ENCODE measurements around the gene GOLGA6L10. TPM values are rescaled to one million over a fixed set of nuclear protein-coding genes. Genes with fewer than 3 reads are reported as not detected.
"Not testable (repeated sequence)": the region's sequence is repeated elsewhere in the genome, so short reads cannot be mapped to it uniquely, and the experiment has no call there.

Gene GOLGA6L10
- total RNA-seq, 1 experiment from 2014 or later: 3.8 TPM

DNA sequence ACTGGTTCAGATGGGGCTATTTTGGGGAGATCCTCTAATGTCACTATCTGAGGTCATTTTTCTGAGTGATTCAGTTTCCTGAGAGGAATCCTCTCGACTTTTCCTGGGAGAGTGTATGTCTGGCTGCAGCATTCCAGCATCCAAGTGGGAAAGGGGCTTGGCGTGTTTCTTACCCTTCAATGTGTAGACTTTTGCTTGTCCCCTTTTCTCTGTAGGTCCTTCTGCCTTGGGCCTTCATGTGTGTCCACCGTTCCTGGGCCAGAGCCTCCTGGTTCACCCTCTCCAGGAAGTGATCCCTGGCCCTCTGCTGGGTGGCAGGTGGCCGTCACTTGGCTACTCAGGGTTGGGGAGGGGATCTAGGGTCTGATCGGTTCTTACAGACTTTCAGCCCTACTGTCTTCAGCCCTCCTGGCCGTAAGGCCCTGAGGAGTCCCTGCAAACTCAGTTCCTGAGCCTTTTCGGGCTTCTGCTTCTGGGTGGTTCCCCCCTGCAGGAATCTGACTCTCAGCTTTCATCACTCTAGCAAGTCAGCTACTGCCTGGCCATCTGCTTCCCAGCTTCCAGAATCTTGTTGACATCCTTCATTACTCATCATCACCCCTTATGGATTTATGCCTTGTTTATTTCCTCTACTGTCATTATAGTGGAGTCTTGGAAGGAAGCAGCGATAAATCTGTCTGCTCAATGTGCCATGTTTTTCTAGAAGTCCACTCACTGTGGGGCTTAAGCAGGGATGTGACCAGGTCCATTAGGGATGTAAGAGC, 36.5 kb downstream of the GOLGA6L10 start:
- ChIA-PET CTCF (no interaction called here), POLR2A (no interaction called here)
- Histone ChIP-seq H3K9me3 (no peaks in the 10 kb centered on the region), H3K4me1 (no peaks in the 10 kb centered on the region), H3K36me3 (ENCODE audit: control insufficient read depth, insufficient read depth, low read length) (no peaks in the 10 kb centered on the region), H3K4me3 (ENCODE audit: low read depth, low read length) (no peak overlapping the region), H3K27me3 (replicated peaks; ENCODE audit: control insufficient read depth, insufficient read depth, low read length) (no peaks in the 10 kb centered on the region)
- intact Hi-C loops (cut with micrococcal nuclease; ENCODE audit: unreplicated experiment): no loop called here
- no peak for DNase-seq
- Mint-ChIP-seq H3K36me3 (ENCODE audit: insufficient read depth, unreplicated experiment) (no peaks in the 10 kb centered on the region), H3K27ac (ENCODE audit: unreplicated experiment) (no peak overlapping the region), H3K4me1 (ENCODE audit: low read depth, unreplicated experiment) (no peaks in the 10 kb centered on the region), H3K4me3 (ENCODE audit: unreplicated experiment) (no peak overlapping the region), H3K9me3 (ENCODE audit: unreplicated experiment) (peaks cover 14% of the 10 kb centered on the region), H3K27me3 (ENCODE audit: insufficient read depth, unreplicated experiment) (peaks cover 10% of the 10 kb centered on the region)
- TF ChIP-seq CTCF (IDR thresholded peaks at IDR 0.05; ENCODE audit: insufficient read depth in 1 of 2, low read depth in 1 of 2, low read length in 1 of 2, severe bottlenecking in 1 of 2, unreplicated experiment in 1 of 2): no peak
- no TSS peak for BruUV-seq (replicated peaks)

- H3K4me3 Mint-ChIP-seq (ENCODE audit: unreplicated experiment); CTCF ChIA-PET; BruUV-seq (replicated peaks); H3K36me3 ChIP-seq (ENCODE audit: control insufficient read depth, insufficient read depth, low read length); H3K4me1 ChIP-seq; POLR2A ChIA-PET; H3K9me3 ChIP-seq; H3K36me3 Mint-ChIP-seq (ENCODE audit: insufficient read depth, unreplicated experiment); intact Hi-C loops (cut with micrococcal nuclease; ENCODE audit: unreplicated experiment); H3K4me3 ChIP-seq (ENCODE audit: low read depth, low read length); DNase-seq; H3K27me3 ChIP-seq (replicated peaks; ENCODE audit: control insufficient read depth, insufficient read depth, low read length); H3K4me1 Mint-ChIP-seq (ENCODE audit: low read depth, unreplicated experiment); H3K27ac Mint-ChIP-seq (ENCODE audit: unreplicated experiment): not testable (repeated sequence)
- Mint-ChIP-seq H3K27me3 (ENCODE audit: insufficient read depth, unreplicated experiment) (peaks cover 13% of the 10 kb centered on the region), H3K9me3 (ENCODE audit: unreplicated experiment) (peaks cover 14% of the 10 kb centered on the region)
Observed at GRCh38 chr15:82311321-82311720, 38.0 kb downstream of the GOLGA6L10 start.

- H3K27ac Mint-ChIP-seq (ENCODE audit: unreplicated experiment): no peak overlapping the region
- no peaks in the 10 kb centered on the region for H3K9me3 ChIP-seq
- H3K4me1 Mint-ChIP-seq (ENCODE audit: low read depth, unreplicated experiment): no peaks in the 10 kb centered on the region
- no peaks in the 10 kb centered on the region for H3K36me3 Mint-ChIP-seq (ENCODE audit: insufficient read depth, unreplicated experiment)
- ChIA-PET POLR2A (no interaction called here), CTCF (interaction anchor here (0.8 kb wide), 1 partner anchor 88 kb away, joined by 3 read pairs; no protein-coding TSS in a partner anchor)
- intact Hi-C loops (cut with micrococcal nuclease; ENCODE audit: unreplicated experiment): no loop called here
- peaks cover 14% of the 10 kb centered on the region for H3K9me3 Mint-ChIP-seq (ENCODE audit: unreplicated experiment)
- H3K36me3 ChIP-seq (ENCODE audit: control insufficient read depth, insufficient read depth, low read length): no peaks in the 10 kb centered on the region
- no peak for TF ChIP-seq CTCF (IDR thresholded peaks at IDR 0.05; ENCODE audit: insufficient read depth in 1 of 2, low read depth in 1 of 2, low read length in 1 of 2, severe bottlenecking in 1 of 2, unreplicated experiment in 1 of 2)
- H3K27me3 ChIP-seq (replicated peaks; ENCODE audit: control insufficient read depth, insufficient read depth, low read length): no peaks in the 10 kb centered on the region
- DNase-seq: no peak
- H3K4me3 Mint-ChIP-seq (ENCODE audit: unreplicated experiment): no peak overlapping the region
- H3K27me3 Mint-ChIP-seq (ENCODE audit: insufficient read depth, unreplicated experiment): peaks cover 10% of the 10 kb centered on the region
- no peak overlapping the region for H3K4me3 ChIP-seq (ENCODE audit: low read depth, low read length)
- BruUV-seq (replicated peaks): no TSS peak
- H3K4me1 ChIP-seq: no peaks in the 10 kb centered on the region
Observed at GRCh38 chr15:82309802-82310201, 39.5 kb downstream of the GOLGA6L10 start.
